GM23338 (cell line): ENCODE data around the gene APOB. TPM values are rescaled to one million over a fixed set of nuclear protein-coding genes. Genes with fewer than 3 reads are reported as not detected.

Experiments used
- ATAC-seq: fragments of 200-7000 bp; cut with Tn5 transposase; 3 replicates; pipeline ENCODE4 v1.9.1; 2020
- DNase-seq: peaks from one replicate; pipeline ENCODE4 v3.0.0-alpha.2; 2015; ENCODE audit warnings: low spot score
- H2AFZ ChIP-seq: fragments of 200-600 bp; sonication (generic); 2 replicates; pipeline ENCODE4 v1.8.0; 2016; ENCODE audit warnings: antibody characterized with exemption, mild to moderate bottlenecking, moderate library complexity
- H3F3A ChIP-seq: fragments of 200-600 bp; sonication (generic); replicated peaks from 2 replicates; pipeline ENCODE4 v1.8.0; 2017; ENCODE audit warnings: antibody characterized with exemption, mixed run types, low read depth
- H3K27ac ChIP-seq: fragments of 200-600 bp; sonication (generic); 2 replicates; pipeline ENCODE4 v1.6.1; 2016; ENCODE audit warnings: low read depth
- H3K27me3 ChIP-seq: fragments of 200-600 bp; sonication (generic); 2 replicates; pipeline ENCODE4 v1.8.0; 2016; ENCODE audit warnings: mild to moderate bottlenecking, mixed run types, moderate library complexity; ENCODE audit not compliant: insufficient read depth
- H3K36me3 ChIP-seq: fragments of 200-600 bp; sonication (generic); 2 replicates; pipeline ENCODE4 v1.8.0; 2016; ENCODE audit warnings: mild to moderate bottlenecking; ENCODE audit not compliant: insufficient read depth
- H3K4me1 ChIP-seq: fragments of 200-600 bp; sonication (generic); 2 replicates; pipeline ENCODE4 v1.8.0; 2016; ENCODE audit warnings: mild to moderate bottlenecking, moderate library complexity; ENCODE audit not compliant: insufficient read depth
- H3K4me2 ChIP-seq: fragments of 200-600 bp; sonication (generic); 2 replicates; pipeline ENCODE4 v1.7.1; 2017; ENCODE audit warnings: mixed run types
- H3K4me3 ChIP-seq: fragments of 200-600 bp; sonication (generic); 2 replicates; pipeline ENCODE4 v1.6.1; 2016; ENCODE audit warnings: mixed run types
- H3K79me2 ChIP-seq: fragments of 200-600 bp; sonication (generic); replicated peaks from 2 replicates; pipeline ENCODE4 v1.8.0; 2017; ENCODE audit warnings: mild to moderate bottlenecking; ENCODE audit not compliant: insufficient read depth
- H3K9me2 ChIP-seq: fragments of 200-600 bp; sonication (generic); 2 replicates; pipeline ENCODE4 v1.8.0; 2017; ENCODE audit not compliant: insufficient read depth
- H4K20me1 ChIP-seq: fragments of 200-600 bp; sonication (generic); replicated peaks from 2 replicates; pipeline ENCODE4 v1.8.0; 2017; ENCODE audit warnings: mild to moderate bottlenecking; ENCODE audit not compliant: insufficient read depth
- H3K27ac Mint-ChIP-seq: 2 replicates; pipeline ENCODE4 v1.8.0; 2020; ENCODE audit warnings: inconsistent platforms, mild to moderate bottlenecking, moderate library complexity, mixed read lengths
- H3K27me3 Mint-ChIP-seq: 3 replicates; pipeline ENCODE4 v1.8.0; 2022; ENCODE audit warnings: low read depth, mild to moderate bottlenecking, moderate library complexity, mixed read lengths, inconsistent platforms; ENCODE audit not compliant: insufficient read depth, poor library complexity
- H3K36me3 Mint-ChIP-seq: 3 replicates; pipeline ENCODE4 v1.8.0; 2021; ENCODE audit warnings: low read depth, mild to moderate bottlenecking, inconsistent platforms, moderate library complexity, mixed read lengths
- H3K4me1 Mint-ChIP-seq: 3 replicates; pipeline ENCODE4 v1.8.0; 2020; ENCODE audit warnings: mild to moderate bottlenecking, inconsistent platforms, mixed read lengths
- H3K4me3 Mint-ChIP-seq: 3 replicates; pipeline ENCODE4 v1.8.0; 2021; ENCODE audit warnings: moderate library complexity, mild to moderate bottlenecking, inconsistent platforms, mixed read lengths
- H3K9me3 Mint-ChIP-seq: 3 replicates; pipeline ENCODE4 v1.8.0; 2020; ENCODE audit warnings: moderate library complexity, mild to moderate bottlenecking, inconsistent platforms, mixed read lengths
- CREB1 ChIP-seq: fragments of 250-450 bp; sonication (Bioruptor Pico); IDR thresholded peaks from 2 replicates; pipeline ENCODE4 v1.5.0; 2020; ENCODE audit warnings: low read depth, mild to moderate bottlenecking, moderate library complexity
- CTCF ChIP-seq, 2 experiments: fragments of 200-600 bp in 1 of 2; sonication (generic) in 1 of 2; conservative IDR thresholded peaks; 2 replicates each; pipeline versions ENCODE4 v1.5.1 to v1.6.1; 2016 to 2017; ENCODE audit warnings: antibody characterized with exemption in 2 of 2, low read depth in 2 of 2, mild to moderate bottlenecking in 2 of 2, moderate library complexity in 1 of 2
- EZH2 ChIP-seq: fragments of 200-600 bp; sonication (generic); IDR thresholded peaks from one replicate; pipeline ENCODE4 v1.8.0; 2017; ENCODE audit warnings: antibody characterized with exemption, mild to moderate bottlenecking, low read depth; ENCODE audit not compliant: unreplicated experiment
- EZH2phosphoT487 ChIP-seq: fragments of 200-600 bp; sonication (generic); IDR thresholded peaks from one replicate; pipeline ENCODE4 v1.8.1; 2018; ENCODE audit warnings: antibody characterized with exemption; ENCODE audit not compliant: unreplicated experiment
- JUNB ChIP-seq: IDR thresholded peaks from one replicate; pipeline ENCODE4 v1.6.1; 2016; ENCODE audit warnings: antibody characterized with exemption; ENCODE audit not compliant: unreplicated experiment
- POLR2AphosphoS5 ChIP-seq: IDR thresholded peaks from 2 replicates; pipeline ENCODE4 v1.6.1; 2016; ENCODE audit warnings: antibody characterized with exemption, low read depth
- REST ChIP-seq: IDR thresholded peaks from one replicate; pipeline ENCODE4 v1.6.1; 2018; ENCODE audit warnings: antibody characterized with exemption; ENCODE audit not compliant: unreplicated experiment
- ZNF331 ChIP-seq: fragments of 250-450 bp; sonication (Bioruptor Pico); IDR thresholded peaks from 2 replicates; pipeline ENCODE4 v1.5.0; 2020; ENCODE audit warnings: low read depth, mild to moderate bottlenecking, moderate library complexity
- polyA plus RNA-seq: library from polyadenylated mRNA; unstranded; fragments of >200 nt; fragmentation: Nextera tagmentation; extraction: Ambion mirVana; gene quantifications from 2 replicates; pipeline ENCODE4 v1.2.1, GENCODE V29; 2016
- total RNA-seq: library from RNA; depleted of rRNA; stranded (reverse); fragments of >200 nt; shearing (Covaris generic); gene quantifications from 2 replicates; pipeline ENCODE4 v1.2.3, GENCODE V29; 2014
- TF ChIP-seq, protein P1 (sequence below): fragments of 250-450 bp; sonication (Bioruptor Pico); IDR thresholded peaks from 2 replicates; pipeline ENCODE4 v1.5.0; 2020; ENCODE audit warnings: mild to moderate bottlenecking, moderate library complexity

The APOB gene
- total and polyA plus RNA-seq, 2 experiments from 2014 or later, result 0.08 to 0.56 TPM

- no peaks in the 10 kb centered on the region for H3K36me3 Mint-ChIP-seq
- DNase-seq, result no peak
- H3K4me3 Mint-ChIP-seq, result no peak overlapping the region
- ATAC-seq, result no peak
- H3K4me1 ChIP-seq, result no peaks in the 10 kb centered on the region
- H4K20me1 ChIP-seq, result no peaks in the 10 kb centered on the region
- no peak for TF ChIP-seq ZNF331 (CRISPR knock-in tag)
- TF ChIP-seq, protein P1, sequence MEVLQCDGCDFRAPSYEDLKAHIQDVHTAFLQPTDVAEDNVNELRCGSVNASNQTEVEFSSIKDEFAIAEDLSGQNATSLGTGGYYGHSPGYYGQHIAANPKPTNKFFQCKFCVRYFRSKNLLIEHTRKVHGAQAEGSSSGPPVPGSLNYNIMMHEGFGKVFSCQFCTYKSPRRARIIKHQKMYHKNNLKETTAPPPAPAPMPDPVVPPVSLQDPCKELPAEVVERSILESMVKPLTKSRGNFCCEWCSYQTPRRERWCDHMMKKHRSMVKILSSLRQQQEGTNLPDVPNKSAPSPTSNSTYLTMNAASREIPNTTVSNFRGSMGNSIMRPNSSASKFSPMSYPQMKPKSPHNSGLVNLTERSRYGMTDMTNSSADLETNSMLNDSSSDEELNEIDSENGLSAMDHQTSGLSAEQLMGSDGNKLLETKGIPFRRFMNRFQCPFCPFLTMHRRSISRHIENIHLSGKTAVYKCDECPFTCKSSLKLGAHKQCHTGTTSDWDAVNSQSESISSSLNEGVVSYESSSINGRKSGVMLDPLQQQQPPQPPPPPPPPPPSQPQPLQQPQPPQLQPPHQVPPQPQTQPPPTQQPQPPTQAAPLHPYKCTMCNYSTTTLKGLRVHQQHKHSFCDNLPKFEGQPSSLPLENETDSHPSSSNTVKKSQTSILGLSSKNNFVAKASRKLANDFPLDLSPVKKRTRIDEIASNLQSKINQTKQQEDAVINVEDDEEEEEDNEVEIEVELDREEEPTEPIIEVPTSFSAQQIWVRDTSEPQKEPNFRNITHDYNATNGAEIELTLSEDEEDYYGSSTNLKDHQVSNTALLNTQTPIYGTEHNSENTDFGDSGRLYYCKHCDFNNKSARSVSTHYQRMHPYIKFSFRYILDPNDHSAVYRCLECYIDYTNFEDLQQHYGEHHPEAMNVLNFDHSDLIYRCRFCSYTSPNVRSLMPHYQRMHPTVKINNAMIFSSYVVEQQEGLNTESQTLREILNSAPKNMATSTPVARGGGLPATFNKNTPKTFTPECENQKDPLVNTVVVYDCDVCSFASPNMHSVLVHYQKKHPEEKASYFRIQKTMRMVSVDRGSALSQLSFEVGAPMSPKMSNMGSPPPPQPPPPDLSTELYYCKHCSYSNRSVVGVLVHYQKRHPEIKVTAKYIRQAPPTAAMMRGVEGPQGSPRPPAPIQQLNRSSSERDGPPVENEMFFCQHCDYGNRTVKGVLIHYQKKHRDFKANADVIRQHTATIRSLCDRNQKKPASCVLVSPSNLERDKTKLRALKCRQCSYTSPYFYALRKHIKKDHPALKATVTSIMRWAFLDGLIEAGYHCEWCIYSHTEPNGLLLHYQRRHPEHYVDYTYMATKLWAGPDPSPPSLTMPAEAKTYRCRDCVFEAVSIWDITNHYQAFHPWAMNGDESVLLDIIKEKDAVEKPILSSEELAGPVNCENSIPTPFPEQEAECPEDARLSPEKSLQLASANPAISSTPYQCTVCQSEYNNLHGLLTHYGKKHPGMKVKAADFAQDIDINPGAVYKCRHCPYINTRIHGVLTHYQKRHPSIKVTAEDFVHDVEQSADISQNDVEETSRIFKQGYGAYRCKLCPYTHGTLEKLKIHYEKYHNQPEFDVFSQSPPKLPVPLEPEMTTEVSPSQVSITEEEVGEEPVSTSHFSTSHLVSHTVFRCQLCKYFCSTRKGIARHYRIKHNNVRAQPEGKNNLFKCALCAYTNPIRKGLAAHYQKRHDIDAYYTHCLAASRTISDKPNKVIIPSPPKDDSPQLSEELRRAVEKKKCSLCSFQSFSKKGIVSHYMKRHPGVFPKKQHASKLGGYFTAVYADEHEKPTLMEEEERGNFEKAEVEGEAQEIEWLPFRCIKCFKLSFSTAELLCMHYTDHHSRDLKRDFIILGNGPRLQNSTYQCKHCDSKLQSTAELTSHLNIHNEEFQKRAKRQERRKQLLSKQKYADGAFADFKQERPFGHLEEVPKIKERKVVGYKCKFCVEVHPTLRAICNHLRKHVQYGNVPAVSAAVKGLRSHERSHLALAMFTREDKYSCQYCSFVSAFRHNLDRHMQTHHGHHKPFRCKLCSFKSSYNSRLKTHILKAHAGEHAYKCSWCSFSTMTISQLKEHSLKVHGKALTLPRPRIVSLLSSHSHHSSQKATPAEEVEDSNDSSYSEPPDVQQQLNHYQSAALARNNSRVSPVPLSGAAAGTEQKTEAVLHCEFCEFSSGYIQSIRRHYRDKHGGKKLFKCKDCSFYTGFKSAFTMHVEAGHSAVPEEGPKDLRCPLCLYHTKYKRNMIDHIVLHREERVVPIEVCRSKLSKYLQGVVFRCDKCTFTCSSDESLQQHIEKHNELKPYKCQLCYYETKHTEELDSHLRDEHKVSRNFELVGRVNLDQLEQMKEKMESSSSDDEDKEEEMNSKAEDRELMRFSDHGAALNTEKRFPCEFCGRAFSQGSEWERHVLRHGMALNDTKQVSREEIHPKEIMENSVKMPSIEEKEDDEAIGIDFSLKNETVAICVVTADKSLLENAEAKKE (CRISPR knock-in tag), result no peak
- TF ChIP-seq POLR2AphosphoS5, result no peak
- TF ChIP-seq EZH2phosphoT487, result no peak
- TF ChIP-seq CREB1 (CRISPR knock-in tag), result no peak
- no peak for TF ChIP-seq JUNB
- no peak for TF ChIP-seq EZH2
- no peak for TF ChIP-seq CTCF (conservative IDR thresholded peaks at IDR 0.05; ENCODE audit: low read depth in 2 of 2)
- no peak for TF ChIP-seq REST
- peaks cover 6% of the 10 kb centered on the region for H3K27me3 Mint-ChIP-seq
- H3K27ac ChIP-seq, result no peak overlapping the region
- H3K79me2 ChIP-seq, result no peaks in the 10 kb centered on the region
- H3K27me3 ChIP-seq, result no peaks in the 10 kb centered on the region
- H2AFZ ChIP-seq, result no peak overlapping the region
- peaks cover 5% of the 10 kb centered on the region; the same call in 1 of the 3 replicates for H3K9me3 Mint-ChIP-seq
- H3K27ac Mint-ChIP-seq, result no peak overlapping the region
- no peaks in the 10 kb centered on the region for H3F3A ChIP-seq
- no peaks in the 10 kb centered on the region for H3K36me3 ChIP-seq
- H3K4me3 ChIP-seq, result no peak overlapping the region
- H3K4me2 ChIP-seq, result no peak overlapping the region
- no peaks in the 10 kb centered on the region for H3K4me1 Mint-ChIP-seq
- H3K9me2 ChIP-seq, result 0 out of 2 replicates have a peak, but pooled peaks cover 3% of the 10 kb centered on the region
Observed at GRCh38 chr2:21005700-21006422, 38.0 kb downstream of the APOB start.
